Activated CD8-positive, alpha-beta memory T cell treated with anti-CD3 and anti-CD28 coated beads, Interleukin-2, amount 50 U/mL, for 24 hours (primary cell): Measurements from ENCODE around the gene CORO2B.
"Not testable (repeated sequence)": the region's sequence is repeated elsewhere in the genome, so short reads cannot be mapped to it uniquely, and the experiment has no call there.

Source experiments
- DNase-seq: peaks from one replicate; pipeline ENCODE4 v3.0.0-alpha.2; 2020; ENCODE audit errors: extremely low read depth

CORO2B gene

GRCh38 chr15:68676011-68676605, 97.3 kb downstream of the CORO2B start:
- no peak for DNase-seq

- no peak for DNase-seq
Observed at GRCh38 chr15:68676926-68677325, 98.1 kb downstream of the CORO2B start.

- no peak for DNase-seq
Observed at GRCh38 chr15:68677996-68678395, 99.2 kb downstream of the CORO2B start.

GRCh38 chr15:68678746-68679145, 100.0 kb downstream of the CORO2B start:
- no peak for DNase-seq

GRCh38 chr15:68679161-68679560, 100.4 kb downstream of the CORO2B start:
- no peak for DNase-seq

- DNase-seq: no peak
Observed at GRCh38 chr15:68679961-68680371, 101.2 kb downstream of the CORO2B start.

GRCh38 chr15:68680756-68681155, 102.0 kb downstream of the CORO2B start:
- not testable (repeated sequence) for DNase-seq

- no peak for DNase-seq
Observed at GRCh38 chr15:68681836-68682235, 103.0 kb downstream of the CORO2B start.

- DNase-seq: no peak
Observed at GRCh38 chr15:68682330-68682729, 103.5 kb downstream of the CORO2B start.

GRCh38 chr15:68683026-68683425, 104.2 kb downstream of the CORO2B start:
- DNase-seq: no peak

GRCh38 chr15:68683551-68683950, 104.8 kb downstream of the CORO2B start:
- no peak for DNase-seq

GRCh38 chr15:68684476-68684875, 105.7 kb downstream of the CORO2B start:
- no peak for DNase-seq

GRCh38 chr15:68687136-68687735, 108.4 kb downstream of the CORO2B start:
- DNase-seq: no peak

- DNase-seq: no peak
Observed at GRCh38 chr15:68691705-68692104, 112.9 kb downstream of the CORO2B start.

GRCh38 chr15:68693071-68693470, 114.3 kb downstream of the CORO2B start:
- no peak for DNase-seq

- DNase-seq: no peak
Observed at GRCh38 chr15:68694111-68694510, 115.3 kb downstream of the CORO2B start.

- no peak for DNase-seq
Observed at GRCh38 chr15:68695061-68695595, 116.3 kb downstream of the CORO2B start.

GRCh38 chr15:68696414-68697363, 117.9 kb downstream of the CORO2B start:
- no peak for DNase-seq

GRCh38 chr15:68697711-68698690, 119.2 kb downstream of the CORO2B start:
- DNase-seq: no peak

GRCh38 chr15:68698708-68699107, 119.9 kb downstream of the CORO2B start:
- DNase-seq: no peak
